Measurements from ENCODE around the gene TUBA1B. TPM values are rescaled to one million over a fixed set of nuclear protein-coding genes. Genes with fewer than 3 reads are reported as not detected.

Gene TUBA1B
- total RNA-seq, 1 donor from 2014 or later = 2,741 TPM

DNA sequence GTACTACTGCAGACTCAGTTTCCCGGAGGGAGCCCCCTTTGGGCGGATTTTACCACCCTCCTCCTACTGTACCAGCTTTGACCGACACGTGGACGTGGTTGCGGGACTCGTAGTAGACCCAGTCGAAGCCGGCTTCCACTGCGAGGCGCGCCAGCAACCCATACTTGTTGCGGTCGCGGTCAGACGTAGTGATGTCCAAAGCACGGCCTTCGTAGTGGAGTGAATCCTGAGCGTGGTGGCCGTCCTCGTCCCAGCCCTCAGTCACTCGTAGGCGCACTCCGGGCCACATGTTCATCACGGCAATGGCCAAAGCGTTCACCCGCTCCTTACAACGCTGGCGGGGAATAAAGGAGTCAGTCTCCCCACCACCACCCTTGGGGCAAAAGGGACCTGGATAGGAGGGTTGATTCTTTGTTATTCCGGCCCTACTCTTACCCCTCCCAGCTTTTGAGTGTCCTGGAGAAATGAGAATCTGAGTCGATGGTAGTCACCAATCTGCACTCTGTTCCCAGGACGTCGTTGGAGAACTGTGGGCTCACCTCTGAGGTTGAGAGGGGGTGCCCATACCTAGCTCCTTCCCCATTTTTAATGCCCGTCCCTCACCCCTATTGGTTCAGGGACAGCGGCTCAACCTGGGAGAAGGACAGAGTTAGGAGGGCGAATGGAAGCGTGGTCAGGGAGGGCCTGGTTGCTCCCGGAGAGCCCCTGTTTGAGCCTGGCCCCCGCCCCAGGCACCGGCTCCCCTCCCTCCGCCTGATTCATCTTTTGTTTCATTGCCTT lies 39.9 kb downstream of the TUBA1B start:
- Mint-ChIP-seq H3K9me3 (peaks cover 2% of the 10 kb centered on the region), H3K36me3 (peaks cover 12% of the 10 kb centered on the region), H3K27ac (no peak overlapping the region), H3K4me1 (peaks cover 52% of the 10 kb centered on the region), H3K4me3 (peak overlapping the region; percentile 81), H3K27me3 (ENCODE audit: insufficient read depth, low read depth) (peaks cover 81% of the 10 kb centered on the region)
- Histone ChIP-seq H2AFZ (replicated peaks) (peak overlapping the region; percentile 74), H3K27ac (no peak overlapping the region), H3F3A (ENCODE audit: low read depth) (peaks cover 56% of the 10 kb centered on the region), H4K20me1 (ENCODE audit: low read depth) (peaks cover 37% of the 10 kb centered on the region), H3K4me1 (peaks cover 40% of the 10 kb centered on the region), H3K27me3 (peaks cover 95% of the 10 kb centered on the region), H3K4me2 (peak overlapping the region; percentile 82), H3K4me3 (peak overlapping the region; percentile 45), H3K79me2 (ENCODE audit: low read depth) (no peaks in the 10 kb centered on the region), H3K9ac (no peak overlapping the region), H3K36me3 (no peaks in the 10 kb centered on the region), H3K9me3 (ENCODE audit: low read depth) (no peaks in the 10 kb centered on the region)
- DNase-seq (ENCODE audit: low spot score) = peak; percentile 38
- TF ChIP-seq, protein P1, sequence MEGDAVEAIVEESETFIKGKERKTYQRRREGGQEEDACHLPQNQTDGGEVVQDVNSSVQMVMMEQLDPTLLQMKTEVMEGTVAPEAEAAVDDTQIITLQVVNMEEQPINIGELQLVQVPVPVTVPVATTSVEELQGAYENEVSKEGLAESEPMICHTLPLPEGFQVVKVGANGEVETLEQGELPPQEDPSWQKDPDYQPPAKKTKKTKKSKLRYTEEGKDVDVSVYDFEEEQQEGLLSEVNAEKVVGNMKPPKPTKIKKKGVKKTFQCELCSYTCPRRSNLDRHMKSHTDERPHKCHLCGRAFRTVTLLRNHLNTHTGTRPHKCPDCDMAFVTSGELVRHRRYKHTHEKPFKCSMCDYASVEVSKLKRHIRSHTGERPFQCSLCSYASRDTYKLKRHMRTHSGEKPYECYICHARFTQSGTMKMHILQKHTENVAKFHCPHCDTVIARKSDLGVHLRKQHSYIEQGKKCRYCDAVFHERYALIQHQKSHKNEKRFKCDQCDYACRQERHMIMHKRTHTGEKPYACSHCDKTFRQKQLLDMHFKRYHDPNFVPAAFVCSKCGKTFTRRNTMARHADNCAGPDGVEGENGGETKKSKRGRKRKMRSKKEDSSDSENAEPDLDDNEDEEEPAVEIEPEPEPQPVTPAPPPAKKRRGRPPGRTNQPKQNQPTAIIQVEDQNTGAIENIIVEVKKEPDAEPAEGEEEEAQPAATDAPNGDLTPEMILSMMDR (IDR thresholded peaks at IDR 0.05) = no peak
- TF ChIP-seq EZH2phosphoT487 (IDR thresholded peaks at IDR 0.05) (no peak), EZH2 (IDR thresholded peaks at IDR 0.05) (no peak)

DNA sequence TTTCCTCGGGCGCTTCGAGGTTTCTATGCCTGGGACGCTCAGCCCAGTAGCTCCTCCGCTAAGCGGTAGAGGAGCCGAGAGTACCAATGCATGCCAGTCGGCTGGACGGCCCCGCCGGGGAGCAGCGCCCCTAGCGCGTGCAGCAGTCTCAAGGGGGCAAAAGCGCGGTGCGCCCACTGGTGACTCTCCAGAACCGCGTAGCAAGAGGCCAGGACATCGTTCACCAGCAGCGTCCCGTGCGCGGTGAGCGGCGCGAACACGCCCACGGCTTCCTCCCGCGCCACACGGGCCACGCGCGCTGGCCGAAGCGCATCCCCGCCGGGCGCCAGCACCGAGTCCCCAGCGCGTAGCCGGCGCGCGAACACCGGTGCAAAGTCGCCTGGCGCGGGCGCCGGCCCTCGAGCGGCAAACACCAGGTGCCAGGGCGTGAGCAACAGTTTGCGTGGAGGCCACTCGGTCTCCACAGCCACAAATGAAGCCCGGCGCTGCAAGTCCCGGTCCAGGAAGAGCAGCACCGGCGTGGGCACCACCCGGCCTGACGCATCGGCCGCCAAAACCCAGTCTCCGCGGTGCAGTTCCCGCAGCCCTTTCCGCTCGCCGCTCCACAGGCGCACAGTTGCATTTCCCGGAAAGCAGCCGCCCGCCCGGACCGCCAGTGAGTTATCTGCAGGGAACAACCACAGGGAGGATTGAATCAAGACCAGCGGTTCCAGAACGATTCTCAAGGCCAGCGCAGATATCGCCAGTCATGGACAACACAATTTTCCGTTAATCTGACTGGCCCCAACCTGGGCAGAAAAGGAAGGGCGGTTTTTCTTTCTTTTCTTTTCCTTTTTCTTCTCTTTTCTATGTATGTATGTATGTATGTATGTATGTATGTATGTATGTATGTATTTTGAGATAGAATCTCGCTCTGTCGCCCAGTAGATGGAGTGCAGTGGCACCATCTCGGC lies 41.1 kb downstream of the TUBA1B start:
- peak; percentile 74 for DNase-seq (ENCODE audit: low spot score)
- Histone ChIP-seq H3K9ac (no peak overlapping the region), H3K79me2 (ENCODE audit: low read depth) (no peaks in the 10 kb centered on the region), H3K27ac (no peak overlapping the region), H3K27me3 (peaks cover 100% of the 10 kb centered on the region), H3F3A (ENCODE audit: low read depth) (peaks cover 46% of the 10 kb centered on the region), H4K20me1 (ENCODE audit: low read depth) (peaks cover 27% of the 10 kb centered on the region), H3K36me3 (no peaks in the 10 kb centered on the region), H3K4me1 (peaks cover 39% of the 10 kb centered on the region), H2AFZ (replicated peaks) (peak overlapping the region; percentile 26), H3K4me3 (peak overlapping the region; percentile 36), H3K9me3 (ENCODE audit: low read depth) (no peaks in the 10 kb centered on the region), H3K4me2 (peak overlapping the region; percentile 68)
- H3K4me3 Mint-ChIP-seq = peak overlapping the region; percentile 80
- TF ChIP-seq EZH2 (IDR thresholded peaks at IDR 0.05) (peak; percentile 99), EZH2phosphoT487 (IDR thresholded peaks at IDR 0.05) (peak; percentile 98)
- TF ChIP-seq, protein P1 (IDR thresholded peaks at IDR 0.05) = peak; percentile 58
- peaks cover 48% of the 10 kb centered on the region for H3K4me1 Mint-ChIP-seq
- H3K36me3 Mint-ChIP-seq = peaks cover 3% of the 10 kb centered on the region
- peaks cover 72% of the 10 kb centered on the region for H3K27me3 Mint-ChIP-seq (ENCODE audit: insufficient read depth, low read depth)
- H3K9me3 Mint-ChIP-seq = peaks cover 2% of the 10 kb centered on the region
- peak overlapping the region; percentile 76 for H3K27ac Mint-ChIP-seq

DNA sequence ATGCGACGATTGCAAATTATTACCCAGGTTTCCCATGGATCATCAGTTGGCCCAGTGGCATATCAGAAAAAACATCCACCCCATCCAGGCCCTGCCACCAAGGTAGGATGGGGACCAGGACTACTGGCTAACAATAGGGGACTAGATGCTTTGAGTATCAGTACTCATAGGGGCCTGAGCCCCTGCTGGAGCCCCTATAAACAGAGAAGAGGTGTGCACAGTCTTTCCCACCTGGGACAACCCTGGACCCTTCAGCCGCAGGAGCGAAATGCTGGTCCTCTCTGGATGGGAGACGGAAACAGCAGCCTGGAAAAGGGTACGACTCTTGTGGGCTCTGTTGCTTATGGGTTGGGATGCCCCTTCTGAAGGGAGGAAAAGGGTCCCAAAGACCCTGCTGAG lies 42.3 kb downstream of the TUBA1B start:
- no peak overlapping the region for H3K4me3 ChIP-seq
- H3K27ac ChIP-seq = no peak overlapping the region

More for the DNA sequence above, 42.3 kb downstream of the TUBA1B start:
- H3K4me1 ChIP-seq = peaks cover 28% of the 10 kb centered on the region
- H3K4me1 Mint-ChIP-seq = peaks cover 43% of the 10 kb centered on the region
- TF ChIP-seq, protein P1 (IDR thresholded peaks at IDR 0.05) = no peak
- TF ChIP-seq EZH2phosphoT487 (IDR thresholded peaks at IDR 0.05) = no peak
- no peak for TF ChIP-seq EZH2 (IDR thresholded peaks at IDR 0.05)
- no peak overlapping the region for H3K27ac Mint-ChIP-seq
- H3K36me3 Mint-ChIP-seq = no peaks in the 10 kb centered on the region
- H3K9me3 Mint-ChIP-seq = peaks cover 2% of the 10 kb centered on the region
- no peak for DNase-seq (ENCODE audit: low spot score)
- H3K79me2 ChIP-seq (ENCODE audit: low read depth) = no peaks in the 10 kb centered on the region
- peak overlapping the region; percentile 43 for H3K4me3 Mint-ChIP-seq
- peaks cover 39% of the 10 kb centered on the region for H3F3A ChIP-seq (ENCODE audit: low read depth)
- H2AFZ ChIP-seq (replicated peaks) = no peak overlapping the region
- H3K9ac ChIP-seq = no peak overlapping the region
- H3K36me3 ChIP-seq = no peaks in the 10 kb centered on the region
- peaks cover 17% of the 10 kb centered on the region for H4K20me1 ChIP-seq (ENCODE audit: low read depth)
- H3K9me3 ChIP-seq (ENCODE audit: low read depth) = no peaks in the 10 kb centered on the region
- peaks cover 89% of the 10 kb centered on the region for H3K27me3 ChIP-seq
- no peak overlapping the region for H3K4me2 ChIP-seq
- peaks cover 64% of the 10 kb centered on the region for H3K27me3 Mint-ChIP-seq (ENCODE audit: insufficient read depth, low read depth)

All from neural progenitor cell (in vitro differentiated cells).